Measurements from ENCODE around the gene NACC2.
A peak's percentile ranks its signal among the peaks of the same experiment; 100 is the strongest.

Gene NACC2

GRCh38 chr9:136010615-136011361, 84.3 kb downstream of the NACC2 start:
- POLR2A ChIA-PET, result no interaction called here
- H3K9me3 ChIP-seq (ENCODE audit: control insufficient read depth, insufficient read depth, low read depth, low read length), result no peaks in the 10 kb centered on the region
- TF ChIP-seq GLIS2 (tag by site-specific recombination; IDR thresholded peaks at IDR 0.05) (no peak), ZNF274 (IDR thresholded peaks at IDR 0.05; ENCODE audit: low read length) (no peak), ZNF274 (tag by site-specific recombination; IDR thresholded peaks at IDR 0.05; ENCODE audit: borderline replicate concordance) (no peak), ZNF677 (tag by site-specific recombination; IDR thresholded peaks at IDR 0.05) (no peak), ZNF24 (tag by site-specific recombination; IDR thresholded peaks at IDR 0.05) (no peak), ZNF561 (tag by site-specific recombination; IDR thresholded peaks at IDR 0.05; ENCODE audit: borderline replicate concordance) (no peak)
- TF ChIP-seq, protein P1, sequence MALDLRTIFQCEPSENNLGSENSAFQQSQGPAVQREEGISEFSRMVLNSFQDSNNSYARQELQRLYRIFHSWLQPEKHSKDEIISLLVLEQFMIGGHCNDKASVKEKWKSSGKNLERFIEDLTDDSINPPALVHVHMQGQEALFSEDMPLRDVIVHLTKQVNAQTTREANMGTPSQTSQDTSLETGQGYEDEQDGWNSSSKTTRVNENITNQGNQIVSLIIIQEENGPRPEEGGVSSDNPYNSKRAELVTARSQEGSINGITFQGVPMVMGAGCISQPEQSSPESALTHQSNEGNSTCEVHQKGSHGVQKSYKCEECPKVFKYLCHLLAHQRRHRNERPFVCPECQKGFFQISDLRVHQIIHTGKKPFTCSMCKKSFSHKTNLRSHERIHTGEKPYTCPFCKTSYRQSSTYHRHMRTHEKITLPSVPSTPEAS (tag by site-specific recombination; IDR thresholded peaks at IDR 0.05), result 0 out of 2 replicates have a peak, but pooled peaks have one; percentile 9
- CTCF ChIA-PET, result no interaction called here
- no peak overlapping the region for H3K4me3 ChIP-seq (ENCODE audit: low read depth, low read length)
- H3K4me1 ChIP-seq (ENCODE audit: control insufficient read depth, insufficient read depth, low read length), result no peaks in the 10 kb centered on the region
- peaks cover 0 to 41% of the 10 kb centered on the region in 2 experiments; a peak in 1 of 3 replicates for H3K36me3 ChIP-seq (ENCODE audit: control insufficient read depth in 2 of 2, insufficient read depth in 1 of 2, low read length in 2 of 2)
- no peak overlapping the region for H3K27ac ChIP-seq (ENCODE audit: extremely low read depth, low read depth, low read length)

GRCh38 chr9:136010176-136010575, 84.9 kb downstream of the NACC2 start:
- no peaks in the 10 kb centered on the region for H3K4me1 ChIP-seq (ENCODE audit: control insufficient read depth, insufficient read depth, low read length)
- CTCF ChIA-PET, result no interaction called here
- H3K36me3 ChIP-seq (ENCODE audit: control insufficient read depth in 2 of 2, insufficient read depth in 1 of 2, low read length in 2 of 2), result peaks cover 0 to 43% of the 10 kb centered on the region in 2 experiments; a peak in 1 of 3 replicates
- POLR2A ChIA-PET, result no interaction called here
- H3K9me3 ChIP-seq (ENCODE audit: control insufficient read depth, insufficient read depth, low read depth, low read length), result no peaks in the 10 kb centered on the region
- TF ChIP-seq ZBTB48 (tag by site-specific recombination; IDR thresholded peaks at IDR 0.05) (0 out of 2 replicates have a peak, but pooled peaks have one; percentile 27), ZNF350 (tag by site-specific recombination; IDR thresholded peaks at IDR 0.05) (no peak), ZNF121 (tag by site-specific recombination; IDR thresholded peaks at IDR 0.05) (no peak)
- no peak overlapping the region for H3K4me3 ChIP-seq (ENCODE audit: low read depth, low read length)
- H3K27ac ChIP-seq (ENCODE audit: extremely low read depth, low read depth, low read length), result no peak overlapping the region

DNA sequence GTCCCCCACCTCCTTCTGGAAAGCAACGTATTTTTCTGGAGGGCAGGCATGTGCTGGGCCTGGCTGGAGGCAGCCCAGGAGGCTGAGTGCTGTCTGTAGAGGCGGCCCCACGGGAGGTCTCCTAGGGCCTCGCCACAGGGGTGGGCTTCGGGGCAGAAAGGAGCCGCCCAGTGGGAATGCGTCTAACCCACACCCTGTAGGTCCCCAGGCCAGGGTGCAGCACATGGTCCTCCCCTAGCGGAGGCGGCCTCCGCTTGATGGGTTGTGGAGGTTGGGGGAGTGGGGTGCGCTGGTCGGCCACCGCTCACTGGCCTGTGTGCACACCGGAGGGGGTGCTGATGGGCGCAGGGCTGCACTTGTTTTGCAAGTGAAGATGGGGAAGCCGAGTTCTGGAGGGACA, 85.6 kb downstream of the NACC2 start:
- ChIA-PET CTCF (no interaction called here), POLR2A (no interaction called here)
- peaks cover 0 to 39% of the 10 kb centered on the region in 2 experiments; a peak in 1 of 3 replicates for H3K36me3 ChIP-seq (ENCODE audit: control insufficient read depth in 2 of 2, insufficient read depth in 1 of 2, low read length in 2 of 2)
- TF ChIP-seq OVOL3 (tag by site-specific recombination; IDR thresholded peaks at IDR 0.05) (no peak), ZNF112 (tag by site-specific recombination; IDR thresholded peaks at IDR 0.05) (no peak), ZBTB20 (tag by site-specific recombination; IDR thresholded peaks at IDR 0.05) (no peak), ZIC2 (tag by site-specific recombination; IDR thresholded peaks at IDR 0.05) (peak; percentile 32; the same call in 1 of the 2 replicates), GLIS2 (tag by site-specific recombination; IDR thresholded peaks at IDR 0.05) (0 out of 2 replicates have a peak, but pooled peaks have one; percentile 43), GLIS1 (tag by site-specific recombination; IDR thresholded peaks at IDR 0.05) (peak; percentile 46; the same call in 1 of the 2 replicates), ZNF530 (tag by site-specific recombination; IDR thresholded peaks at IDR 0.05; ENCODE audit: low read depth) (no peak)
- no peak overlapping the region for H3K4me3 ChIP-seq (ENCODE audit: low read depth, low read length)
- no peaks in the 10 kb centered on the region for H3K4me1 ChIP-seq (ENCODE audit: control insufficient read depth, insufficient read depth, low read length)
- H3K27ac ChIP-seq (ENCODE audit: extremely low read depth, low read depth, low read length), result no peak overlapping the region
- no peaks in the 10 kb centered on the region for H3K9me3 ChIP-seq (ENCODE audit: control insufficient read depth, insufficient read depth, low read depth, low read length)

GRCh38 chr9:136008693-136008997, 86.4 kb downstream of the NACC2 start:
- TF ChIP-seq ZNF335 (tag by site-specific recombination; conservative IDR thresholded peaks at IDR 0.05) (no peak), ZNF621 (tag by site-specific recombination; IDR thresholded peaks at IDR 0.05) (no peak), TSHZ1 (tag by site-specific recombination; IDR thresholded peaks at IDR 0.05; ENCODE audit: borderline replicate concordance) (no peak), ZNF202 (tag by site-specific recombination; IDR thresholded peaks at IDR 0.05; ENCODE audit: borderline replicate concordance) (no peak), ZNF639 (tag by site-specific recombination; IDR thresholded peaks at IDR 0.05) (no peak), ZNF654 (tag by site-specific recombination; IDR thresholded peaks at IDR 0.05; ENCODE audit: low read depth) (no peak)
- H3K9me3 ChIP-seq (ENCODE audit: control insufficient read depth, insufficient read depth, low read depth, low read length), result no peaks in the 10 kb centered on the region
- CTCF ChIA-PET, result no interaction called here
- no peaks in the 10 kb centered on the region for H3K4me1 ChIP-seq (ENCODE audit: control insufficient read depth, insufficient read depth, low read length)
- no peak overlapping the region for H3K27ac ChIP-seq (ENCODE audit: extremely low read depth, low read depth, low read length)
- H3K4me3 ChIP-seq (ENCODE audit: low read depth, low read length), result no peak overlapping the region
- POLR2A ChIA-PET, result interaction anchor here (2.3 kb wide), 1 partner anchor 43 kb away, joined by 5 read pairs; no protein-coding TSS in a partner anchor
- peaks cover 0 to 37% of the 10 kb centered on the region in 2 experiments; a peak in 1 of 3 replicates for H3K36me3 ChIP-seq (ENCODE audit: control insufficient read depth in 2 of 2, insufficient read depth in 1 of 2, low read length in 2 of 2)

Measured in HEK293 (cell line).